ENCODE data around the gene SLC9A5. TPM values are rescaled to one million over a fixed set of nuclear protein-coding genes. Genes with fewer than 3 reads are reported as not detected.

The SLC9A5 gene
- total and polyA plus RNA-seq, 10 of the 15 experiments (the other 5 are each of a cell fraction or from before 2014, with no cell fraction given), result 0.26 to 5.7 (median 1.5) TPM

GRCh38 chr16:67202956-67203493 is 45.8 kb upstream of the SLC9A5 start:
- DNase-seq (ENCODE audit: low read depth, low spot score) (no peak), FAIRE-seq (no peak), ATAC-seq (no peak)
- Histone ChIP-seq H3K79me2 (ENCODE audit: control insufficient read depth, insufficient read depth, low read length) (no peaks in the 10 kb centered on the region), H3K9ac (ENCODE audit: control insufficient read depth, insufficient read depth, low read length) (no peak overlapping the region), H3K4me2 (ENCODE audit: control insufficient read depth, insufficient read depth) (no peak overlapping the region), H2AFZ (ENCODE audit: control insufficient read depth, low read depth, low read length) (no peak overlapping the region), H3K27me3 (replicated peaks in 1 of 2; ENCODE audit: control insufficient read depth in 2 of 2, insufficient read depth in 2 of 2, low read length in 1 of 2) (no peaks in the 10 kb centered on the region), H3K9me3 (replicated peaks; ENCODE audit: control insufficient read depth, insufficient read depth, low read length) (no peaks in the 10 kb centered on the region), H3K36me3 (ENCODE audit: control insufficient read depth in 2 of 2, insufficient read depth in 2 of 2, low read length in 1 of 2) (peaks cover 8 to 31% of the 10 kb centered on the region in 2 experiments; a peak in 3 of 4 replicates), H3K4me1 (ENCODE audit: control insufficient read depth, insufficient read depth, low read length) (no peaks in the 10 kb centered on the region), H3K27ac (ENCODE audit: control insufficient read depth, insufficient read depth) (no peak overlapping the region), H3K4me3 (no peak overlapping the region), H4K20me1 (ENCODE audit: control insufficient read depth, insufficient read depth) (no peaks in the 10 kb centered on the region)
- intact Hi-C loops (cut with micrococcal nuclease; ENCODE audit: unreplicated experiment) (no loop called here), in situ Hi-C loops (cut with MboI) (no loop called here)
- SMC1A ChIA-PET (ENCODE audit: uncharacterized antibody, unreplicated experiment), result no interaction called here
- CTCF ChIA-PET, result interaction anchor here (0.6 kb wide), 1 partner anchor 74 kb away, joined by 3 read pairs; no protein-coding TSS in a partner anchor
- TF ChIP-seq RELA (IDR thresholded peaks at IDR 0.05; ENCODE audit: borderline replicate concordance, partially characterized antibody) (no peak), NFIC (IDR thresholded peaks at IDR 0.05; ENCODE audit: low read depth, low read length) (no peak), LARP7 (IDR thresholded peaks at IDR 0.05) (no peak), TCF7 (IDR thresholded peaks at IDR 0.05; ENCODE audit: borderline replicate concordance) (no peak)
- POLR2A ChIA-PET, result no interaction called here
- 94% methylated on average over 23 of the region's 23 CpGs for WGBS (ENCODE audit: insufficient coverage, insufficient replicate concordance, low lambda C conversion rate, missing lambda C conversion rate)
- RAD21 ChIA-PET (ENCODE audit: unreplicated experiment), result no interaction called here
- no TSS peak for BruUV-seq (replicated peaks)

GRCh38 chr16:67204076-67204475 is 44.7 kb upstream of the SLC9A5 start:
- intact Hi-C loops (cut with micrococcal nuclease; ENCODE audit: unreplicated experiment) (no loop called here), in situ Hi-C loops (cut with MboI) (no loop called here)
- Histone ChIP-seq H3K4me3 (no peak overlapping the region), H3K4me2 (ENCODE audit: control insufficient read depth, insufficient read depth) (no peak overlapping the region), H3K27me3 (replicated peaks in 1 of 2; ENCODE audit: control insufficient read depth in 2 of 2, insufficient read depth in 2 of 2, low read length in 1 of 2) (no peaks in the 10 kb centered on the region), H3K4me1 (ENCODE audit: control insufficient read depth, insufficient read depth, low read length) (no peaks in the 10 kb centered on the region), H3K9me3 (replicated peaks; ENCODE audit: control insufficient read depth, insufficient read depth, low read length) (no peaks in the 10 kb centered on the region), H3K36me3 (ENCODE audit: control insufficient read depth in 2 of 2, insufficient read depth in 2 of 2, low read length in 1 of 2) (peaks cover 8 to 29% of the 10 kb centered on the region in 2 experiments; a peak in 3 of 4 replicates), H3K9ac (ENCODE audit: control insufficient read depth, insufficient read depth, low read length) (no peak overlapping the region), H3K79me2 (ENCODE audit: control insufficient read depth, insufficient read depth, low read length) (no peaks in the 10 kb centered on the region), H4K20me1 (ENCODE audit: control insufficient read depth, insufficient read depth) (no peaks in the 10 kb centered on the region), H2AFZ (ENCODE audit: control insufficient read depth, low read depth, low read length) (no peak overlapping the region), H3K27ac (ENCODE audit: control insufficient read depth, insufficient read depth) (no peak overlapping the region)
- CTCF ChIA-PET, result no interaction called here
- FAIRE-seq (no peak), ATAC-seq (no peak), DNase-seq (ENCODE audit: low read depth, low spot score) (no peak)
- WGBS (ENCODE audit: insufficient coverage, insufficient replicate concordance, low lambda C conversion rate, missing lambda C conversion rate), result 63% methylated on average over 4 of the region's 4 CpGs
- POLR2A ChIA-PET, result no interaction called here
- SMC1A ChIA-PET (ENCODE audit: uncharacterized antibody, unreplicated experiment), result no interaction called here
- no TSS peak for BruUV-seq (replicated peaks)
- RAD21 ChIA-PET (ENCODE audit: unreplicated experiment), result no interaction called here
- TF ChIP-seq MEF2A (IDR thresholded peaks at IDR 0.05; ENCODE audit: insufficient read depth, low read depth, low read length), result no peak
- TF ChIP-seq TCF3 (IDR thresholded peaks at IDR 0.05; ENCODE audit: borderline replicate concordance, insufficient read depth, low read depth, low read length), result no peak
- no peak for TF ChIP-seq BHLHE40 (IDR thresholded peaks at IDR 0.05; ENCODE audit: borderline replicate concordance in 1 of 2, low read depth in 2 of 2, low read length in 1 of 2)
- no peak for TF ChIP-seq STAT1 (conservative IDR thresholded peaks at IDR 0.05)
- no peak for TF ChIP-seq ZNF687 (IDR thresholded peaks at IDR 0.05)
- no peak for TF ChIP-seq MYC (IDR thresholded peaks at IDR 0.05; ENCODE audit: insufficient read depth, insufficient read length, insufficient replicate concordance, low read length, severe bottlenecking)
- TF ChIP-seq IRF5 (IDR thresholded peaks at IDR 0.05; ENCODE audit: borderline replicate concordance), result no peak
- no peak for TF ChIP-seq SP1 (IDR thresholded peaks at IDR 0.05; ENCODE audit: low read depth, low read length)
- TF ChIP-seq MYB (IDR thresholded peaks at IDR 0.05; ENCODE audit: borderline replicate concordance, low read depth, low read length), result no peak
